HL-60 (cell line): ENCODE measurements around the gene CD226.

Source experiments
- CTCF ChIP-seq: IDR thresholded peaks from one replicate; pipeline ENCODE4 v1.5.1; 2011; ENCODE audit warnings: low read length, control low read depth, inconsistent platforms; ENCODE audit not compliant: insufficient read depth
- GABPA ChIP-seq: IDR thresholded peaks from 2 replicates; pipeline ENCODE4 v1.6.1; 2012; ENCODE audit warnings: low read depth

- TF ChIP-seq CTCF (no peak), GABPA (no peak)
Measured at GRCh38 chr18:69841117-69841516, 106.6 kb downstream of the CD226 start.
